ENCODE data around the gene FSTL5.

The FSTL5 gene

DNA sequence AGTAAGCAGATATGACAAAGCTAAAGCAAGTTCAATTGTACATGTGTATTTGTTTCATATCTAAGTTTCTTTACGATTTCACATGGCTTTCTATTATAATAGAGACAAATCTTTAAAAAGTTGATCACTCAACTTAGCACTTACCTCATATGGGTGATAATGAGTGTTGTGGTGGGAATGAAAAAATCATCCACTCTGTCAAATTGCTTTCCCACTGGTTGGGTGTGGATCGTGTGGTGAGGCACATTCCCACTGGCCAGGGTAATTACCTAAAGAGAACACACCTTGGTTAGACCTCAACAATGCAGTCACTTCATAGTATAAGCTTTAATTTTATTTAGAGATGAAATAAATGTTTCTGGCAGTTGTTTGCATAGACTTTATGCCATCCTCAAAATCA lies 708.9 kb downstream of the FSTL5 start:
- TF ChIP-seq ZNF274 (IDR thresholded peaks at IDR 0.05; ENCODE audit: low read depth, low read length), result no peak

DNA sequence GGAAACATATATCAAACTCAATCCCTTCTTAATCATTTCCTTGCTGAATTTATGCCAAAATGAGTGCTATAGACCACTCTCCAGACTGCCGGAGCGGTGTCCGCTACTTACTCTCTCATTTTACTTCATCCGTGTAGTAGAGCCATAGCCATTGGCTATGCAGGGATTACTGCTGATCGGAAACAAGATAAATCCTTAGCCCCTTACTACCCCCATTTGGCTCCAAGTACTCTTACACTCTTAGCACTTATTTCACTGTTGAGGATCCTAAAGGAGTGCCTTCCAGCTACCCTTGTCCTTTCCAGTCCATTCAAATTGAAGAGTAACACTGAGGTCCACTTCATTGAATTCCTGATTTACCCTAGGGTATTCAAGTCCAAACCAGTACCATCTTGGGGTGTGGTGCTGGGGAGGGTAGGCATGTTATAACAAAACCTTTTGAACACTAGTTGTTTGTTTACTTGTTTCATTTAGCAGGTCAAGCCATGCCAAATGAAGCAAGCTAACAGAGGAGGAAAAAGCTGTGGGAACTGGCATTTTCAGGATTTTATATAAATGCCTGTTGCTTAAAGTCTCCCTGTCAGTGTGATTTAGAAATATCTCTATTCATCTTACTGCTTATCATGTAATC lies 715.1 kb downstream of the FSTL5 start:
- no peak for TF ChIP-seq ZNF274 (IDR thresholded peaks at IDR 0.05; ENCODE audit: low read depth, low read length)
- H3K4me3 ChIP-seq (ENCODE audit: low read length), result no peak overlapping the region

More for the DNA sequence above, 708.9 kb downstream of the FSTL5 start:
- no peak overlapping the region for H3K4me3 ChIP-seq (ENCODE audit: low read length)

DNA sequence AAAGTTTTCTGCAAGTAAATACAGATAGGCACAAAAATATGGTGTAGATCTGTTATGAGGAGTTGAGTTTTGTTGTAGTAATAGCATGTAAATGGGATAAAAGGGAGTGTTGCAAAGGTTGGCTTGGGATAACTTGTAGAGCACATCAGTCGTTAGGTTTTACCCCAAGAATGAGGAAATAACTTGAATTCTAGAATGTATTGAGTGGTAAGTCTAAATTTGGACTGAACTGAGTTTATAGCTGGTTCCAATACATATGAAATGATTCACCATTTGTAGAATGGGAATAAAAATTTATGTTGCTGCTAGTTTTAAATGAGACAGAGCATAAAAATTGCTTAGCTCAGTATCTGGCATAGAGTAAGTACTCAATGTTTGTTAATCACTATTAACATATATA lies 719.2 kb downstream of the FSTL5 start:
- TF ChIP-seq ZNF274 (IDR thresholded peaks at IDR 0.05; ENCODE audit: low read depth, low read length), result no peak

DNA sequence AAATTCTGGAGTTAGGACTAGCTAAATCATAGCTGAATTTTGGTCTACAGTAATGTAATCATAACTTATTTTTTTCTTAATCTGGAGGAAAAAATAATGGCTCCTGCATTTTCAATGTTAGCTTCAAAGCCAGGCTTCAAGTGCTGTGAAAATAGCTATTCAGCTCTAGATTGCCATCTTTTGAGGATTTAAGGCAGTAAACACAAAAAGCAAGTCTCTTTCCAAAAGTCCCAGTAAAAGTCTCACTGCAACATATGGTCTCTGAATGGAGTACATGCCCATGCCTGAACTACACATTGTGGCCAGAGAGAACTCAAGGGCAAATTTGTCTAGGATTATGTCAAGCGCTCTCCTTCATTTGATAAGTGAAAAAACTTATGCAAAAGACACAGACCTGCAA lies 720.9 kb downstream of the FSTL5 start:
- TF ChIP-seq ZNF274 (IDR thresholded peaks at IDR 0.05; ENCODE audit: low read depth, low read length), result no peak

More for the DNA sequence above, 719.2 kb downstream of the FSTL5 start:
- H3K4me3 ChIP-seq (ENCODE audit: low read length), result no peak overlapping the region

DNA sequence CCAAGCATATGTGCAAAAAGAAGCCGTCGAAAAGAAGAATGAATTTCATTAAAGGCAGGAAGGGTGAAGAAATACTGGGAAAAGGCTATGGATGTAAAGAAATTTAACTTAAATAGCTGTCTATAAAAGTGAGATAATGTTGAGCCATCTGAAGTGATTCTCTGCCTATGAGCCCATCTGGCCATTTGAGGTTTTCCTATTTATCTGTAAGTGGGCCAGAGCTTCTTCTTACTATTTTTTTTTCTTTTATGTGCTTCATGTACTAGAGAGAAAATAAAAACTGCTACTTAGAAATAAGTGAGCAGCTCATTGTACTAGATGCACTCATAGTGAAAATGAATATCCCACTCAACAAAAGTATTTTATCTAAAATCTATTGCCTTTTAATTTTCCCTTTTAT lies 725.7 kb downstream of the FSTL5 start:
- H3K4me3 ChIP-seq (ENCODE audit: low read length), result no peak overlapping the region
- TF ChIP-seq ZNF274 (IDR thresholded peaks at IDR 0.05; ENCODE audit: low read depth, low read length), result no peak

More for the DNA sequence above, 720.9 kb downstream of the FSTL5 start:
- no peak overlapping the region for H3K4me3 ChIP-seq (ENCODE audit: low read length)

DNA sequence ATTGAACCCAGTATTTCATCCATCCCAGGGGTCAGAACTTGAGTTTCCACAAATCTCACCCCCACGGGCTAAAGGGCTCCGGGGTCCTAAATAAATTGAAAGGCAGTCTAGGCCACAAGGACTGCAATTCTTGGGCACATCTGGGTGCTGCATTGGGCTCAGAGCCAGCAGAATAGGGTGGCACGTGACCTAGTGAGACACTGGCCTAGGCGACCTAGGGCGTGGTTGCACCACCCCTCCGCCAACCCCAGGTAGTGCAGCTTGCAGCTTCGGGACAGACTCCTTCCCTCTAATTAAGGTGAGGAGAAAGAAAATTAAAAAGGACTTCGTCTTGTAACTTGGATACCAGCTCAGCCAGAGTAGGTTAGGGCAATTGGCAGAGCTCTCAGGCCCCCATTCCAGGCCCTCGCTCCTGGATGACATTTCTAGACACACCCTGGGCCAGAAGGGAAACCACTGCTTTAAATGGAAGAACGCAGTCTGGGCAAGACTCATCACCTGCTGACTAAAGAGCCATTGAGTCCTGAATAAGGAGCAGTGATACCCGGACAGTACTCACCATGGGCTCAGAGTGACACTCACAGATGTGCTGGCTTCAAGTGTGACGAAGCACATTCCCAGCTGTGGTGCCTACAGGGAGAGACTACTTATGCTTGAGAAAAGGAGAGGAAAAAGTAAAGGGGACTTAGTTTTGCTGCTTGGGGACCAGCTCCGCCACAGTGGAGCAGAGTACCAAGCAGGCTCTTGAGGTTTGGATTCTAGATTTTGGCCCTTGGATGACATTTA lies 735.4 kb downstream of the FSTL5 start:
- TF ChIP-seq ZNF274 (IDR thresholded peaks at IDR 0.05; ENCODE audit: low read depth, low read length), result no peak
- H3K4me3 ChIP-seq (ENCODE audit: low read length), result no peak overlapping the region

DNA sequence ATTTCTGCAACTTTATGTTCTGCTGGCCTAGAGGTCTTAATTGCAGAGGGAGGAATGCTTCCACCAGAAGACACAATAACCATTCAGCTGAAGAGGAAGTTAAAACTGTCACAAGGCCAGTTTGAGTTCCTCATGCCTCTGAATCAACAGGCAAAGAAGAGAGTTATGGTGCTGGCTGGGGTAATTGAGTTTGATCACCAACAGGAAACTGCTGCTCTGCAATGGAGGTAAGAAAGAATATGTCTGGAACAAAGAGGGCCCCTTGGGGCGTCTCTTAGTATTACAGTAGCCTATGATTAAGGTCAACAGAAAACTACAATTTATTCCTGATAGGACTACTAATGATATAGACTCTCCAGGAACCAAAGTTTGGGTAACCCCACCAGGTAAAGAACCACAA lies 744.0 kb downstream of the FSTL5 start:
- no peak overlapping the region for H3K4me3 ChIP-seq (ENCODE audit: low read length)
- TF ChIP-seq ZNF274 (IDR thresholded peaks at IDR 0.05; ENCODE audit: low read depth, low read length), result no peak

DNA sequence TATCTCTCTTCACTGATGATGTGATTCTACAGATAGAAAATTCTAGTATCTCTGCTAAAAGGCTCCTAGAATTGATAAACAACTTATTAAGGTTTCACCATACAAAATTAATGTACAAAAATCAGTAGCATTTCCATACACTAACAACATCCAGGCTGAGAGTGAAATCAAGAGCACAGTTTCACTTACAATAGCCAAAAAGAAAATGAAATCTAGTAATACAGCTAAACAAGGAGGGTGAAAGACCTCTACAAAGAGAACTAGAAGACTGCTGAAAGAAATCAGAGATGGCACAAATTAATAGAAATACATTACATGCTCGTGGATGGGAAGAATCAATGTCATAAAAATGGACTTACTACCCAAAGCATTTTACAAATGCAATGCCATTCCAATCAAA lies 751.9 kb downstream of the FSTL5 start:
- TF ChIP-seq ZNF274 (IDR thresholded peaks at IDR 0.05; ENCODE audit: low read depth, low read length), result no peak

DNA sequence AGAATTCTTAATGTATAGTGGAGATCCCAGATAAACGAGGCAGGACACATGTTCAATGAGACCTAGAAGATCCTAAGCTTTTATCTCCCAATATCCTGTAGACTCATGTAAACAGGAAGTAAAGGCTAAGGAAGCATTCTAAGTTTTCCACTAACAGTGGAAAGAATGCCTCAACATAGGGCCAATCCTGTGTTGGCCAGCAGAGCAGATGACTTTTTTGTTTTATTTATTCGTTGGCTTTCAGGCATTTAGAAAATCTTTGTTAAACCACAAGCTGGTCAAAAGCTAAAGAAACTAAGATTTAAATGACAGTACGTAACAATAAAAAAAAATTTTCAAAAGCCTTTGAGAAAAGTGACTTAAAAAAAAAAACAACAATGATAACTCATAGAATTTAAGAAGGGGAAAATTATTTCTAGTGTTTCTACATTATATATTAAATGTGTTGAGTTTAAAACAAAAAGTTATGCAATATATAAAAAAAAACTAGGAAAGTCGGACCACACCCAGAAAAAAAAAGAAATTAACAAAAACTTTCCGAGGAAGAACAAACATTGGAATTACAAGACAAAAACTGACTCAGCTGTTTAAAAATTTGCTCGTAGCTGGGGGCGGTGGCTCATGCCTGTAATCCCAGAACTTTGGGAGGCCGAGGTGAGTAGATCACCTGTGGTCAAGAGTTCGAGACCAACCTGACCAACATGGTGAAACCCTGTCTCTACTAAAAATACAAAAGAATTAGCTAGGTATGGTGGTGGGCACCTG lies 759.3 kb downstream of the FSTL5 start:
- no peak overlapping the region for H3K4me3 ChIP-seq (ENCODE audit: low read length)
- no peak for TF ChIP-seq ZNF274 (IDR thresholded peaks at IDR 0.05; ENCODE audit: low read depth, low read length)

More for the DNA sequence above, 751.9 kb downstream of the FSTL5 start:
- H3K4me3 ChIP-seq (ENCODE audit: low read length), result no peak overlapping the region

DNA sequence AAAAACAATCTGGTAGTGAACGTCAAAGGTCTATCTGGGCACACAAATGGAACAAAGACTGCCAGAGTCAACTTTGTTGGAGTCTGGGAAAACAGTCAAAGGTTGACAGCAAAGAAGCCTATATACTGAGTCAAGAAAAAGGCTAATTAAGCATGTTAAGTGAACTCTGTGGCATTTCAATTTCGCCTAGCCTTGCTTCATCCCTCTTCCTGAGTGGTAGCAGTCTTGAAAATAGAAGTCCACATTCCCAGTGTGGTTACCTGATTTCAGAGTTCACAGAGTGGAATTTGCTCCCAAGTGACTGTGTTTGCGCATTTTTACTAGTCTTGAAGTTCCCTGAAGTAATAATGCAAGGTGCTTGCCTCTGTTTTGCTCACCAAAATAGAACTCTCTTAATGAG lies 760.0 kb downstream of the FSTL5 start:
- TF ChIP-seq ZNF274 (IDR thresholded peaks at IDR 0.05; ENCODE audit: low read depth, low read length), result no peak
- H3K4me3 ChIP-seq (ENCODE audit: low read length), result no peak overlapping the region

DNA sequence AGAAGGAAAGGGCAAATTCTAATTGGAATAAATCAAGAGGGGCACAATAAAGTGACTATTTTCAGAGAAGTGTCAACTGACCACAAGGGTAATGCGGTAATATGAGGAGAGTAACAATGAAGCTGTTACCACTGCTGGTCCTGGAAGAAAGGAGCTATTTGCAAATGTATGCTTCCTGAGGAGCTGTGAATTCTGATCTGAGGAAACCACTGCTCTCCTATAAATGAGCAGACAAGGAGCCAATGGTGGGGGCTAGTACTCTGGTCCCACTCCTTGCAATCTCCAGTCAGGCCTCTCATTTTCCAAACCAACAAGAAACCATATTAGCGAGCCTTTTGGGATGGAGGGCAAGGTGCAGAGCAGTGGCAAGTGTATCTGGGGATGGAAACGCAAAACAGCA lies 770.2 kb downstream of the FSTL5 start:
- no peak for TF ChIP-seq ZNF274 (IDR thresholded peaks at IDR 0.05; ENCODE audit: low read depth, low read length)

DNA sequence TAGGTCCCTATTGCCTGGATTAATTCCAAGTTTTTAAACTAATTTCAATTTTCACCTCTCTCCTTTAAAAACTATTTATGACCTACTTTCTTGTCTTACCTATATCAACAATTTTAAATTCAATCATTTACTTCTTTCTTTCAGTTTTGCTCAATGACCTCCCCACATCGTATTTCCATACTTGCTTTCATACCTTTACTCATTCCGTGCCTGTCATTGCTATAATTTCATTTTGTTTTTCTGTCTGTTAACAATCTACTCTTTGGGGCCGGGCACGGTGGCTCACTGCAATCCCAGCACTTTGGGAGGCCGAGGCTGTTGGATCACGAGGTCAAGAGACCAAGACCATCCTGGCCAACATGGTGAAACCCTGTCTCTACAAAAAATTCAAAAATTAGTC lies 781.1 kb downstream of the FSTL5 start:
- H3K4me3 ChIP-seq (ENCODE audit: low read length), result no peak overlapping the region
- no peak for TF ChIP-seq ZNF274 (IDR thresholded peaks at IDR 0.05; ENCODE audit: low read depth, low read length)

More for the DNA sequence above, 770.2 kb downstream of the FSTL5 start:
- no peak overlapping the region for H3K4me3 ChIP-seq (ENCODE audit: low read length)

DNA sequence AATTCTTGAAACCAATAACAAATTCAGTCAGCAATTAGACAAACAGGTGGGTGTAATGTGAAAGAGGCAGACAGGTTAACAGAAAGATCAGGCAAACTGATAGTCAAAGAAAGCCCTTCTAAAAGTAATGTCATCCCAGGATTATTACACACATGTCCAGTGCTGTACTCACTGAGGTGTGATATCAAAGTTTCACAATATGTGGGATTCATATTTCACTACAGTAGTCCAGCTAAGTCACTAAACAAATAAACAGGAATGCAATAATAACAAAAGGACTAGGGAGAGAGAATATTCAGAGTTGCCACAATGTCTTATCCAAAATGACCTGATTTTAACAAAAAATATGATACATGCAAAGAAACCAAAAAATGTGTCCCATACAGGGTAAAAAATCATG lies 787.5 kb downstream of the FSTL5 start:
- H3K4me3 ChIP-seq (ENCODE audit: low read length), result no peak overlapping the region
- TF ChIP-seq ZNF274 (IDR thresholded peaks at IDR 0.05; ENCODE audit: low read depth, low read length), result no peak

DNA sequence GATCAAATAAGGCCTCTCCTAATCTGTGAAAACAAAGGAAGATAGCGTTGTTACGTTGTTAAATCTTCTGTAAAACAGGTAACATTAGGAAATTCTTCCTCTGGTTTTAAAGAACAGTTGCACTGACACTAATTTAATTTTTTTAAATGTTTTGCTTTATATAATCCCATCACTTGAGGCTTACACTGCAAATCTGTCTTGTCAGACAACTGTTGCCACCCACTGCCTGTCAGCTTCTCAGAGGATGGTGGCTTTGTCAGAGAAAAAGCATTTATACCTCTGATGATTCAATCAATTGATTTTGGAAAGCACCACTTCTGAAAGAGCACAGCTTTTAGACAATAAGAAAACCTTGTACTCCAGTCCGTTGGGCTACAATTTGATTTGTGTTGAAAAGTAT lies 799.1 kb downstream of the FSTL5 start:
- H3K4me3 ChIP-seq (ENCODE audit: low read length), result no peak overlapping the region
- no peak for TF ChIP-seq ZNF274 (IDR thresholded peaks at IDR 0.05; ENCODE audit: low read depth, low read length)

DNA sequence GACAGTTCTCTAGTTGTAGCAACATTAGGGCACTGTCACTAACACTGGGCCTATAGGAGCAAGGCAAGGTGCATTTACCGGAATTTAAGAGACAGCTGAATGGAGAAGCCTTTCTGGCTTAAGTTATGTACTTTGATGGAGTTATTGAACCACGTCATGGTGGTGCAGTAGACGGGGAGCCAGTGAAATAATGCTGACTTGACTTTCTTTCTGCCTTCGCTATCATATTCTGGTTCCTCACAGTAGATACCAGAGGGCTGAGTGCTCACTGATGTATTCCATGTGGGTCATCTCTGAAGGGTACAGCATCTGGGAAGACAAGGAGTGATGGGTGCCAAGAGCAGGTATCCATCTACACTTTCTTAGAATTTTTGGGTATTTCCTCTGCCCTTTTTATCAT lies 802.8 kb downstream of the FSTL5 start:
- TF ChIP-seq ZNF274 (IDR thresholded peaks at IDR 0.05; ENCODE audit: low read depth, low read length), result no peak
- H3K4me3 ChIP-seq (ENCODE audit: low read length), result no peak overlapping the region

Measured in GM08714 (cell line).